H7 (cell line): Measurements from ENCODE around the gene OR6K2. TPM values are rescaled to one million over a fixed set of nuclear protein-coding genes. Genes with fewer than 3 reads are reported as not detected.

Experiments
- DNase-seq: peaks from one replicate; pipeline ENCODE4 v3.0.0; 2012
- H3K27me3 ChIP-seq: 2 replicates; pipeline ENCODE4 v1.6.0; 2011; ENCODE audit warnings: mild to moderate bottlenecking, low read length; ENCODE audit not compliant: control insufficient read depth, insufficient read depth
- H3K36me3 ChIP-seq: replicated peaks from 2 replicates; pipeline ENCODE4 v1.5.1; 2011; ENCODE audit warnings: low read length; ENCODE audit not compliant: control insufficient read depth, insufficient read depth
- H3K4me3 ChIP-seq: 2 replicates; pipeline ENCODE4 v1.5.1; 2011; ENCODE audit warnings: low read depth, mild to moderate bottlenecking, control low read depth, low read length, moderate library complexity; ENCODE audit not compliant: insufficient read depth
- total RNA-seq: library from RNA; depleted of rRNA; stranded (reverse); fragments of >200 nt; shearing (Covaris generic); gene quantifications from 2 replicates; pipeline ENCODE4 v1.2.3, GENCODE V29; 2014; rRNA removed

The OR6K2 gene
- total RNA-seq, 1 experiment from 2014 or later, result not detected

DNA sequence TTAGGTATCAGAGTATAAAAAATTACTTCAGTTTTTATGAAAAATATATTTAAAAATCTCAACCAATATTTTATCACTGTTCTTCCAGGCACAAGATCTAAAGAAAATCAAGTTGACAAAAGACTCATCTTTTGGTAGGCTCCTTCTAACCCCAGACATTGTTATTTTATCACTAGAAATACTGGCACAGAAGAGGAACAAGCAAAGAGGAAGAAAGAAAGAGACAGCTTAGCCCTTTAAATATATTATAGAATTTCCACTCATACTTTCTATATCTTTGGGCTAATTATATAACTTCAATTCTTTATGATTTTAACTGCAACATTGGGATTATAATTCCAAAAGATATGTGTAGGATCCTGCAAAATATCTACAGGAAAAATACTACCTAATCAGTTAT is 46.4 kb downstream of the OR6K2 start:
- no peaks in the 10 kb centered on the region for H3K36me3 ChIP-seq
- H3K27me3 ChIP-seq, result no peaks in the 10 kb centered on the region
- no peak for DNase-seq
- no peak overlapping the region for H3K4me3 ChIP-seq

DNA sequence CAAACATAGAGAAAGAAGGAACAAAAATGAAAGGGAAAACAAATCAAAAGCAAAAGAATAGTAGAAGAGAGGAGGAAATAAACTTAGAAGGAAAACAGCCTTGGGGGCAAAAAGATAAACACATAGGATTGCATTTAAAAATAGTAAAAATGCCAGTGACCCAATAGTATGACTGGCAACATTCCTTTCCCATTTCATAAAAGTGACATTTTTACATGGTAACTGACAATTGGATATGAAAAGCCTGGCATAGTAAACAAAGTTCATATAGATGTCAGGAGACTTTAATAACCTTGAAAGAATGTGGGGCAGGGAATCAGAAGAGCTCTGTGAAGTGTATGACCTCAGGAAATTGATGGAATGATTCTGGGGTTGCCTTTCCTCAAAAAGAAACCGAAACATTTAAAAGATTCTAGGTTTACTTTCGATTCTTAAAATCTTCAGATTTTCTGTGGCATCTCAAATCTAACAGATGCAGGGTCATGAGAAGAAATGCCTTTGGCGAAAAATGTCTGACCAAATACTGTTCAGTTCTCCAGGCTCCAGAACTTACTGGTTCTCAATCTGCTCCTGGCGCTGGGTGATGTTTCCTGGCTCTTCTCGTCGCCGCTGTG is 47.6 kb downstream of the OR6K2 start:
- DNase-seq, result no peak
- no peaks in the 10 kb centered on the region for H3K27me3 ChIP-seq
- no peaks in the 10 kb centered on the region for H3K36me3 ChIP-seq
- no peak overlapping the region for H3K4me3 ChIP-seq

Other genes with a start within 250 kb of the OR6K2 start
- gene OR10K1, start 238.8 kb downstream of the OR6K2 start, total RNA-seq, result not detected in 2 replicates
- gene OR10R2, start 228.4 kb downstream of the OR6K2 start, total RNA-seq, result not detected in 2 replicates
- gene OR6Y1, start 146.2 kb downstream of the OR6K2 start, total RNA-seq, result not detected in 2 replicates
- gene OR6P1, start 130.1 kb downstream of the OR6K2 start, total RNA-seq, result not detected in 2 replicates
- not detected in 2 replicates for gene OR10X1, start 120.8 kb downstream of the OR6K2 start, total RNA-seq
- not detected in 2 replicates for gene OR10Z1, start 95.4 kb downstream of the OR6K2 start, total RNA-seq
- not detected in 2 replicates for gene SPTA1, start 13.9 kb downstream of the OR6K2 start, total RNA-seq
- gene OR6K3, start 20.1 kb upstream of the OR6K2 start, total RNA-seq, result not detected in 2 replicates
- gene OR6K6, start 54.1 kb upstream of the OR6K2 start, total RNA-seq, result not detected in 2 replicates
- gene OR6N1, start 71.5 kb upstream of the OR6K2 start, total RNA-seq, result not detected in 2 replicates
- gene OR6N2, start 80.6 kb upstream of the OR6K2 start, total RNA-seq, result not detected in 2 replicates
- not detected in 2 replicates for gene MNDA, start 130.7 kb upstream of the OR6K2 start, total RNA-seq
- not detected in 2 replicates for gene PYHIN1, start 230.9 kb upstream of the OR6K2 start, total RNA-seq